Measurements from ENCODE around the gene RNF32. TPM values are rescaled to one million over a fixed set of nuclear protein-coding genes. Genes with fewer than 3 reads are reported as not detected.

The RNF32 gene
- total RNA-seq, 1 donor from 2014 or later: 1.9 TPM

- H3K36me3 Mint-ChIP-seq (ENCODE audit: low read depth, unreplicated experiment): peaks cover 46% of the 10 kb centered on the region
- peaks cover 11% of the 10 kb centered on the region for H3K4me1 Mint-ChIP-seq (ENCODE audit: unreplicated experiment)
- no peaks in the 10 kb centered on the region for H3K9me3 Mint-ChIP-seq (ENCODE audit: unreplicated experiment)
- H3K27ac Mint-ChIP-seq (ENCODE audit: unreplicated experiment): no peak overlapping the region
- H3K27me3 Mint-ChIP-seq (ENCODE audit: unreplicated experiment): peaks cover 6% of the 10 kb centered on the region
- DNase-seq (ENCODE audit: low spot score): no peak
- no peak overlapping the region for H3K4me3 Mint-ChIP-seq (ENCODE audit: unreplicated experiment)
- TF ChIP-seq CTCF (IDR thresholded peaks at IDR 0.05; ENCODE audit: unreplicated experiment): no peak
Observed at GRCh38 chr7:156673454-156673853, 32.9 kb downstream of the RNF32 start.

- Mint-ChIP-seq H3K27ac (ENCODE audit: unreplicated experiment) (no peak overlapping the region), H3K9me3 (ENCODE audit: unreplicated experiment) (no peaks in the 10 kb centered on the region), H3K36me3 (ENCODE audit: low read depth, unreplicated experiment) (peaks cover 41% of the 10 kb centered on the region), H3K4me1 (ENCODE audit: unreplicated experiment) (peaks cover 11% of the 10 kb centered on the region), H3K4me3 (ENCODE audit: unreplicated experiment) (no peak overlapping the region), H3K27me3 (ENCODE audit: unreplicated experiment) (peaks cover 6% of the 10 kb centered on the region)
- no peak for TF ChIP-seq CTCF (IDR thresholded peaks at IDR 0.05; ENCODE audit: unreplicated experiment)
- no peak for DNase-seq (ENCODE audit: low spot score)
Observed at GRCh38 chr7:156673902-156674301, 33.3 kb downstream of the RNF32 start.

GRCh38 chr7:156675721-156676120 is 35.1 kb downstream of the RNF32 start:
- no peaks in the 10 kb centered on the region for H3K9me3 Mint-ChIP-seq (ENCODE audit: unreplicated experiment)
- peaks cover 39% of the 10 kb centered on the region for H3K36me3 Mint-ChIP-seq (ENCODE audit: low read depth, unreplicated experiment)
- peaks cover 2% of the 10 kb centered on the region for H3K27me3 Mint-ChIP-seq (ENCODE audit: unreplicated experiment)
- no peak for TF ChIP-seq CTCF (IDR thresholded peaks at IDR 0.05; ENCODE audit: unreplicated experiment)
- DNase-seq (ENCODE audit: low spot score): no peak
- H3K4me1 Mint-ChIP-seq (ENCODE audit: unreplicated experiment): peaks cover 4% of the 10 kb centered on the region
- H3K4me3 Mint-ChIP-seq (ENCODE audit: unreplicated experiment): no peak overlapping the region
- peak overlapping the region; percentile 62 for H3K27ac Mint-ChIP-seq (ENCODE audit: unreplicated experiment)

- no peaks in the 10 kb centered on the region for H3K4me1 Mint-ChIP-seq (ENCODE audit: unreplicated experiment)
- H3K36me3 Mint-ChIP-seq (ENCODE audit: low read depth, unreplicated experiment): peaks cover 35% of the 10 kb centered on the region
- peaks cover 2% of the 10 kb centered on the region for H3K27me3 Mint-ChIP-seq (ENCODE audit: unreplicated experiment)
- H3K27ac Mint-ChIP-seq (ENCODE audit: unreplicated experiment): no peak overlapping the region
- DNase-seq (ENCODE audit: low spot score): no peak
- H3K4me3 Mint-ChIP-seq (ENCODE audit: unreplicated experiment): no peak overlapping the region
- no peak for TF ChIP-seq CTCF (IDR thresholded peaks at IDR 0.05; ENCODE audit: unreplicated experiment)
- H3K9me3 Mint-ChIP-seq (ENCODE audit: unreplicated experiment): no peaks in the 10 kb centered on the region
Observed at GRCh38 chr7:156676263-156676662, 35.7 kb downstream of the RNF32 start.

GRCh38 chr7:156677374-156678054 is 36.9 kb downstream of the RNF32 start:
- Mint-ChIP-seq H3K36me3 (ENCODE audit: low read depth, unreplicated experiment) (peaks cover 35% of the 10 kb centered on the region), H3K27me3 (ENCODE audit: unreplicated experiment) (peaks cover 2% of the 10 kb centered on the region), H3K4me1 (ENCODE audit: unreplicated experiment) (no peaks in the 10 kb centered on the region), H3K27ac (ENCODE audit: unreplicated experiment) (no peak overlapping the region), H3K4me3 (ENCODE audit: unreplicated experiment) (no peak overlapping the region), H3K9me3 (ENCODE audit: unreplicated experiment) (no peaks in the 10 kb centered on the region)
- TF ChIP-seq CTCF (IDR thresholded peaks at IDR 0.05; ENCODE audit: unreplicated experiment): no peak
- no peak for DNase-seq (ENCODE audit: low spot score)
